RWPE2 (cell line): ENCODE data around the gene KCNAB3.

Experiments used
- ATAC-seq: fragments of 200-7000 bp; cut with Tn5 transposase; 3 replicates; pipeline ENCODE4 v1.9.1; 2021; ENCODE audit warnings: low read depth
- DNase-seq: peaks from one replicate; pipeline ENCODE4 v3.0.0-alpha.2; 2020; ENCODE audit warnings: low spot score
- H3K27ac ChIP-seq: fragments of 450-650 bp; 2 replicates; pipeline ENCODE4 v1.5.1; 2017; ENCODE audit warnings: mild to moderate bottlenecking; ENCODE audit not compliant: poor library complexity, severe bottlenecking
- H3K27me3 ChIP-seq: fragments of 250-450 bp; sonication (Bioruptor Pico); 2 replicates; pipeline ENCODE4 v1.5.1; 2021; ENCODE audit warnings: mild to moderate bottlenecking, moderate library complexity; ENCODE audit not compliant: insufficient read depth, poor library complexity, severe bottlenecking
- H3K36me3 ChIP-seq: fragments of 250-450 bp; sonication (Bioruptor Pico); 2 replicates; pipeline ENCODE4 v1.5.1; 2020; ENCODE audit warnings: low read depth, mild to moderate bottlenecking, moderate library complexity
- H3K4me1 ChIP-seq: fragments of 250-450 bp; sonication (Bioruptor Pico); 2 replicates; pipeline ENCODE4 v1.5.1; 2021; ENCODE audit warnings: mild to moderate bottlenecking, moderate library complexity; ENCODE audit not compliant: insufficient read depth, poor library complexity, severe bottlenecking
- H3K4me3 ChIP-seq: fragments of 250-450 bp; sonication (Bioruptor Pico); 2 replicates; pipeline ENCODE4 v1.5.1; 2021; ENCODE audit warnings: mild to moderate bottlenecking, moderate library complexity; ENCODE audit not compliant: severe bottlenecking
- H3K9me3 ChIP-seq: fragments of 250-450 bp; sonication (Bioruptor Pico); 2 replicates; pipeline ENCODE4 v1.5.1; 2021; ENCODE audit warnings: mild to moderate bottlenecking, moderate library complexity; ENCODE audit not compliant: severe bottlenecking
- CTCF ChIP-seq: fragments of 450-650 bp; IDR thresholded peaks from one replicate; pipeline ENCODE4 v1.5.1; 2017; ENCODE audit warnings: mild to moderate bottlenecking, moderate library complexity; ENCODE audit not compliant: poor library complexity, severe bottlenecking

Gene KCNAB3

GRCh38 chr17:7910711-7911110 lies 18.9 kb downstream of the KCNAB3 start:
- TF ChIP-seq CTCF, result no peak
- Histone ChIP-seq H3K27ac (no peak overlapping the region), H3K4me3 (no peak overlapping the region), H3K27me3 (no peaks in the 10 kb centered on the region), H3K9me3 (no peaks in the 10 kb centered on the region), H3K4me1 (peaks cover 9% of the 10 kb centered on the region), H3K36me3 (peaks cover 49% of the 10 kb centered on the region)
- ATAC-seq (no peak), DNase-seq (no peak)

- ATAC-seq (no peak), DNase-seq (no peak)
- no peaks in the 10 kb centered on the region for H3K9me3 ChIP-seq
- H3K27ac ChIP-seq, result no peak overlapping the region
- no peaks in the 10 kb centered on the region for H3K27me3 ChIP-seq
- H3K4me1 ChIP-seq, result peaks cover 9% of the 10 kb centered on the region
- H3K4me3 ChIP-seq, result no peak overlapping the region
- TF ChIP-seq CTCF, result no peak
- H3K36me3 ChIP-seq, result peaks cover 53% of the 10 kb centered on the region
Observed at GRCh38 chr17:7910281-7910680, 19.4 kb downstream of the KCNAB3 start.

- ATAC-seq (no peak), DNase-seq (no peak)
- Histone ChIP-seq H3K36me3 (peaks cover 65% of the 10 kb centered on the region), H3K4me3 (no peak overlapping the region), H3K9me3 (no peaks in the 10 kb centered on the region), H3K27me3 (no peaks in the 10 kb centered on the region), H3K4me1 (peaks cover 1% of the 10 kb centered on the region), H3K27ac (no peak overlapping the region)
- no peak for TF ChIP-seq CTCF
Observed at GRCh38 chr17:7909089-7909488, 20.6 kb downstream of the KCNAB3 start.

- Histone ChIP-seq H3K36me3 (peaks cover 90% of the 10 kb centered on the region), H3K4me1 (no peaks in the 10 kb centered on the region), H3K27ac (no peak overlapping the region), H3K9me3 (no peaks in the 10 kb centered on the region), H3K27me3 (no peaks in the 10 kb centered on the region), H3K4me3 (no peak overlapping the region)
- ATAC-seq, result peak; percentile 33; the same call in 1 of the 3 replicates
- DNase-seq, result no peak
- TF ChIP-seq CTCF, result no peak
Observed at GRCh38 chr17:7903154-7904103, 26.2 kb downstream of the KCNAB3 start.

GRCh38 chr17:7897773-7898172 lies 31.9 kb downstream of the KCNAB3 start:
- Histone ChIP-seq H3K27ac (no peak overlapping the region), H3K4me3 (no peak overlapping the region), H3K9me3 (no peaks in the 10 kb centered on the region), H3K4me1 (no peaks in the 10 kb centered on the region), H3K36me3 (peaks cover 85% of the 10 kb centered on the region), H3K27me3 (no peaks in the 10 kb centered on the region)
- DNase-seq, result no peak
- TF ChIP-seq CTCF, result peak; percentile 53
- peak; percentile 61 for ATAC-seq
